Lung (tissue), 12 donors: Measurements from ENCODE around the gene EYA3. TPM values are rescaled to one million over a fixed set of nuclear protein-coding genes. Genes with fewer than 3 reads are reported as not detected.

Experiments
- ATAC-seq: fragments of 200-7000 bp; cut with Tn5 transposase; one replicate; pipeline ENCODE4 v1.9.1; 2020; ENCODE audit warnings: moderate number of reproducible peaks; ENCODE audit not compliant: insufficient read depth, low FRiP score
- DNase-seq, 3 donors: peaks; one replicate each; pipeline ENCODE4 v3.0.0-alpha.2; 2013 to 2017
- H3K27ac ChIP-seq, 2 donors: one replicate each; pipeline ENCODE4 v1.5.1; 2013; ENCODE audit warnings: mild to moderate bottlenecking in 2 of 2, moderate library complexity in 2 of 2, control low read depth in 1 of 2, inconsistent platforms in 1 of 2, low read depth in 1 of 2, low read length in 1 of 2
- H3K27me3 ChIP-seq, 3 donors: one replicate each; pipeline ENCODE4 v1.5.1; 2013; ENCODE audit warnings: low read length in 2 of 3; ENCODE audit not compliant: control insufficient read depth in 3 of 3, insufficient read depth in 3 of 3
- H3K36me3 ChIP-seq, 4 donors: one replicate each; pipeline ENCODE4 v1.5.1; 2013; ENCODE audit warnings: low read length in 4 of 4, mild to moderate bottlenecking in 1 of 4, moderate library complexity in 1 of 4; ENCODE audit not compliant: control insufficient read depth in 4 of 4, insufficient read depth in 4 of 4
- H3K4me1 ChIP-seq, 5 donors: one replicate each; pipeline ENCODE4 v1.5.1; 2013; ENCODE audit warnings: low read length in 5 of 5, mild to moderate bottlenecking in 2 of 5, moderate library complexity in 1 of 5; ENCODE audit not compliant: control insufficient read depth in 5 of 5, insufficient read depth in 5 of 5
- H3K4me3 ChIP-seq: one replicate; pipeline ENCODE4 v1.5.1; 2013; ENCODE audit warnings: mild to moderate bottlenecking, control low read depth, moderate library complexity
- H3K9ac ChIP-seq, 2 donors: one replicate each; pipeline ENCODE4 v1.5.1; 2013; ENCODE audit warnings: low read length in 2 of 2, control low read depth in 1 of 2; ENCODE audit not compliant: insufficient read depth in 1 of 2
- H3K9me3 ChIP-seq, 4 donors: one replicate each; pipeline ENCODE4 v1.5.1; 2013; ENCODE audit warnings: low read length in 3 of 4, mild to moderate bottlenecking in 1 of 4, moderate library complexity in 1 of 4; ENCODE audit not compliant: control insufficient read depth in 4 of 4, insufficient read depth in 3 of 4
- WGBS, 2 donors: extraction: QIAGEN DNeasy Blood & Tissue Kit; methylation state at CpG; one replicate each; pipeline ENCODE4 v1.1.7; 2013; 5-methylcytosine and 5-hydroxymethylcytosine counted together
- polyA plus RNA-seq, 2 donors: library from polyadenylated mRNA; stranded (reverse); fragments of 200-250 nt; gene quantifications; one replicate each; pipeline ENCODE4 v1.2.1, GENCODE V29; 2013
- total RNA-seq, 2 donors: library from RNA; depleted of rRNA in 1 of 2; stranded (reverse); fragments of >200 nt in 1 of 2; gene quantifications; one replicate each; pipeline ENCODE4 v1.2.1, GENCODE V29; 2014 to 2021
- TF ChIP-seq, protein P1 (sequence below): IDR thresholded peaks from 2 replicates; pipeline ENCODE4 v1.5.1; 2012; ENCODE audit warnings: mild to moderate bottlenecking; ENCODE audit errors: control extremely low read depth, extremely low read depth
- donor health status: control.
- donor health status: control.
- donor health status: Bipolar disorder and iron deficiency.
- donor health status: healthy.
- donor health status: DM: yes; HTN: yes; CAD: no.

Gene EYA3
- total and polyA plus RNA-seq, 4 donors, result 6.3 to 21.8 (median 13.4) TPM

DNA sequence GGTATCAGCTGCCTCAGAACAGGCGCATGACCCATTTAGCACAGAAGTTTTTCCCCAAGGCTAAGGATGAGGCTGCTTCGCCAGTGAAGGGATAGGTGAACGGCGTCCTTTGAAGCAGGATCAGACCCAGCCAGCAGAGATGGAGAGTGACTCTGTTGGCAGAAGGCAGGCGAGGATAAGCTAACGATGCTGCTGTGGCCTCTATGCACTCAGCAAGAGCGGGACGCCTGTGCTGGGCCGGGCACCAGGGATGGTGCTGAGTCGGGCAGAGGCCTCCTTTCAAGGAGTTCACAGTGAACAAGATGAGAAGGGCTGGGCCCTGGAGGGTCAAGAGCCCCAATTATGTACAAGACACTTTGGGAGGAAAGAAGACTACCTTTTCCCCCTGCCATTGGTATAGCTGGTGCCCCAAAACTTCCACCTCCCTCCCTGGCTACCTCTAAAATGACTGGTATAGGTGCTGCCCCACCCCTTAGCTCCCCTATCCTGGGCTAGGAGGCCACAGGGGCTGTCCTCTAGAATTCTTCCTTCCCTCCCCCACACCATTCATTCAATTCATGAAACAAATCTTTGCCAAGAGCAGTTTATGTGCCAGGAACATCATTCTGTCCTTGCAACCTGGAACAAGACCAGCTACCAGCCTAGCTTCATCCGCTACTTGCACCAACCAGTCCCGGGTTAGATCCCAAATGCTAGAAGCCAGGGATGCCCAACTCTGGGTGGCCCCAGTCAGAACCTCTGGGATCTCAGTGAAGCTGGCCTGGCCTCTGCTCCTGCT lies 121.1 kb downstream of the EYA3 start:
- H3K9me3 ChIP-seq, result peaks cover 0 to 2% (median 0%) of the 10 kb centered on the region in 4 donors
- no peak overlapping the region for H3K27ac ChIP-seq
- H3K4me3 ChIP-seq, result no peak overlapping the region
- DNase-seq (no peak), ATAC-seq (no peak)
- no peak overlapping the region for H3K9ac ChIP-seq
- peaks cover 3 to 45% (median 14%) of the 10 kb centered on the region in 4 donors for H3K36me3 ChIP-seq
- no peaks in the 10 kb centered on the region for H3K27me3 ChIP-seq
- H3K4me1 ChIP-seq, result peaks cover 0 to 6% (median 0%) of the 10 kb centered on the region in 5 donors
- WGBS, 2 donors, result 95 to 96% methylated on average over 12 of the region's 12 CpGs
- TF ChIP-seq, protein P1, sequence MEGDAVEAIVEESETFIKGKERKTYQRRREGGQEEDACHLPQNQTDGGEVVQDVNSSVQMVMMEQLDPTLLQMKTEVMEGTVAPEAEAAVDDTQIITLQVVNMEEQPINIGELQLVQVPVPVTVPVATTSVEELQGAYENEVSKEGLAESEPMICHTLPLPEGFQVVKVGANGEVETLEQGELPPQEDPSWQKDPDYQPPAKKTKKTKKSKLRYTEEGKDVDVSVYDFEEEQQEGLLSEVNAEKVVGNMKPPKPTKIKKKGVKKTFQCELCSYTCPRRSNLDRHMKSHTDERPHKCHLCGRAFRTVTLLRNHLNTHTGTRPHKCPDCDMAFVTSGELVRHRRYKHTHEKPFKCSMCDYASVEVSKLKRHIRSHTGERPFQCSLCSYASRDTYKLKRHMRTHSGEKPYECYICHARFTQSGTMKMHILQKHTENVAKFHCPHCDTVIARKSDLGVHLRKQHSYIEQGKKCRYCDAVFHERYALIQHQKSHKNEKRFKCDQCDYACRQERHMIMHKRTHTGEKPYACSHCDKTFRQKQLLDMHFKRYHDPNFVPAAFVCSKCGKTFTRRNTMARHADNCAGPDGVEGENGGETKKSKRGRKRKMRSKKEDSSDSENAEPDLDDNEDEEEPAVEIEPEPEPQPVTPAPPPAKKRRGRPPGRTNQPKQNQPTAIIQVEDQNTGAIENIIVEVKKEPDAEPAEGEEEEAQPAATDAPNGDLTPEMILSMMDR, result no peak

DNA sequence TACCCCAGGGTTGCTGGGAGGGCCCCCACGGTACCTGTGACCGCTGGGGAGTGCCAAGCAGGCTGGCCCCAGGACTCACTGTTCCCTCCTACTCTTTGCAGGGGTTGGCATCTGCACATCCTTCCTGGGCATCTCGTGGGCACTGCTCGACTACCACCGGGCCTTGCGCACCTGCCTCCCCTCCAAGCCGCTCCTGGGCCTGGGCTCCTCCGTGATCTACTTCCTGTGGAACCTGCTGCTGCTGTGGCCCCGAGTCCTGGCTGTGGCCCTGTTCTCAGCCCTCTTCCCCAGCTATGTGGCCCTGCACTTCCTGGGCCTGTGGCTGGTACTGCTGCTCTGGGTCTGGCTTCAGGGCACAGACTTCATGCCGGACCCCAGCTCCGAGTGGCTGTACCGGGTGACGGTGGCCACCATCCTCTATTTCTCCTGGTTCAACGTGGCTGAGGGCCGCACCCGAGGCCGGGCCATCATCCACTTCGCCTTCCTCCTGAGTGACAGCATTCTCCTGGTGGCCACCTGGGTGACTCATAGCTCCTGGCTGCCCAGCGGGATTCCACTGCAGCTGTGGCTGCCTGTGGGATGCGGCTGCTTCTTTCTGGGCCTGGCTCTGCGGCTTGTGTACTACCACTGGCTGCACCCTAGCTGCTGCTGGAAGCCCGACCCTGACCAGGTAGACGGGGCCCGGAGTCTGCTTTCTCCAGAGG lies 121.9 kb downstream of the EYA3 start:
- WGBS, 2 donors, result 95% methylated on average over 24 of the region's 24 CpGs
- Histone ChIP-seq H3K27ac (no peak overlapping the region), H3K4me3 (no peak overlapping the region), H3K9me3 (peaks cover 0 to 2% (median 0%) of the 10 kb centered on the region in 4 donors), H3K9ac (no peak overlapping the region), H3K4me1 (peaks cover 0 to 1% (median 0%) of the 10 kb centered on the region in 5 donors), H3K27me3 (no peaks in the 10 kb centered on the region), H3K36me3 (peaks cover 3 to 40% (median 14%) of the 10 kb centered on the region in 4 donors)
- ATAC-seq (no peak), DNase-seq (no peak)
- TF ChIP-seq, protein P1, result no peak

DNA sequence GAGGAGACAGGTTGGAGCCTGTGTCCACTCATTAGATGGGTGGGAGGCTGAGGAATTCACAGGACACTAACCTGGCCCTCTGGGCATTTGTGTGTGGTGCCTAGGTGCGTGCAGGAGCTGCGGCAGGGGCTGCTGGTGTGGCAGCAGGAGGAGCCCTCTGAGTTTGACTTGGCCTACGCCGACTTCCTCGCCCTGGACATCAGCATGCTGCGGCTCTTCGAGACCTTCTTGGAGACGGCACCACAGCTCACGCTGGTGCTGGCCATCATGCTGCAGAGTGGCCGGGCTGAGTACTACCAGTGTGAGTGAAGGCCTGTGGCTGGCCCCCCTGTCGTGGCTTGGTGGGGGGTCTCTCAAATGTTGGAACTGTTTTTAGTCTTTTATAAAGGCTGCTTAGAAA lies 125.0 kb downstream of the EYA3 start:
- Histone ChIP-seq H3K4me3 (no peak overlapping the region), H3K27me3 (no peaks in the 10 kb centered on the region), H3K36me3 (peaks cover 3 to 40% (median 14%) of the 10 kb centered on the region in 4 donors), H3K4me1 (peaks cover 0 to 16% (median 5%) of the 10 kb centered on the region in 5 donors), H3K27ac (no peak overlapping the region), H3K9ac (no peak overlapping the region), H3K9me3 (peaks cover 0 to 2% (median 0%) of the 10 kb centered on the region in 4 donors)
- DNase-seq (no peak), ATAC-seq (no peak)
- 92 to 98% methylated on average over 11 of the region's 11 CpGs for WGBS, 2 donors
- TF ChIP-seq, protein P1, result no peak
